Activated CD8-positive, alpha-beta memory T cell treated with anti-CD3 and anti-CD28 coated beads for 24 hours (primary cell): ENCODE data around the gene ZNF396.

Source experiments
- DNase-seq: peaks from one replicate; pipeline ENCODE4 v3.0.0-alpha.2; 2020

ZNF396 gene

DNA sequence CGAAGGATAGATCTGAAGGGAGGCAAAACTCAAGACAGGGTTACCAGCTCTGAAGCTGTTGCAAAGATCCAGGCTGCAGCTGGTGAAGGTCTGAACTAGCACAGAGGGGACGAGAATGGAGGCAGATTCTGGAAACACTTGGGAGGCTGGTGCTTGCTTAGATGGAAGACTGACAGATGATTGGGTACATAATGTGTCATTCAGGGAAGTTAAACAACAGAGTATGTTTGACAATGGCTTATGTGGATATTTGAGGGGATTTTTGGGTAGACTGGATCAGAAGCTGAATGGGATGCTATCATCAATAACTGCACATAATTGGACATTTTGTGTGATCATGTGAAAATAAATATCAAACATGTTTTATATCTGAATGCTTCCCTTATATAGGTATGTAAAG is 2.3 kb upstream of the ZNF396 start:
- no peak for DNase-seq

DNA sequence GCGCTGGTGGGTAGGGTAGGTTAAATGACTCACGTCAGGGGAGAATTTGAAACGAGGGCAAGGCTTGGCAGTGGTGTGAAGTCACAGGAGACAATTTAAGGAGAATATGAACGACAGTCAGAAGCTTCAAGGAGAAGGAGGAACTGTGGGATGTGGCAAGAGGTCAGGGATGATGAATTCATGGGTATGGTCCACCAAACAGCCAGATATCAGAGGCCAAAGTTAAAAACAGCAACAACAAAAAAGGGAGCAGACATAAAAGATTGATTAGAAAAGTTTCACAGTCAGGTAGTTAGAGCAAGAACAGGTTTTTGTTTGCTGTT is 1.4 kb upstream of the ZNF396 start:
- no peak for DNase-seq

DNA sequence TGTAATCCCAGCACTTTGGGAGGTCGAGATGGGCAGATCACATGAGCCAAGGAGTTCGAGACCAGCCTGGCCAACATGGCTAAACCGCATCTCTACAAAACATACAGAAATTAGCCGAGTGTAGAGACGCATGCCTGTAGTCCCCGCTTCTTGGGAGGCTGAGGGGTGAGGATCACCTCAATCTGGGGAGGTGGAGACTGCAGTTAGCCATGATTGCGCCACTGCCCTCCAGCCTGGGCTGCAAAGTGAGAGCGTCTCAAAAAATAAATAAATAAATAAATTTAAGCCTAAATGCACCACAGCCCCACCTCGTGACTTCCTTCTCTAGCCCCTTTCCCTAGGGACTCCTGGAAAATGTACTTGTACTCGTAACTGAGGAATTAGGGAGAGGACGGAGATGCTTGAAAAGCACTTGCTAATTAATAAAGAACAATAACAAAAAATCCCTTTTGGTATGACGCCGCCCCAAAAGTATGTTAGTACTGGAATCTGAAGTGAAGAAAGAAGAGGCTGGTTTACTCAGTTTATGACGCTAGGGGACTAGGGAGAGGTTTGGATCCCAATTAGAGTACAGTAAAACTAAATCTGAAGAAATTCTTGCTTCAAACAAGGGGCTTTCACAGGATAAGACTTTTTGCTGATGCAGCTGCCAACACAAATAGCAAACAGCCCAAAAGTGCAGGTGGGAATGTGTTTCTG is 887 bp upstream of the ZNF396 start:
- DNase-seq: no peak

DNA sequence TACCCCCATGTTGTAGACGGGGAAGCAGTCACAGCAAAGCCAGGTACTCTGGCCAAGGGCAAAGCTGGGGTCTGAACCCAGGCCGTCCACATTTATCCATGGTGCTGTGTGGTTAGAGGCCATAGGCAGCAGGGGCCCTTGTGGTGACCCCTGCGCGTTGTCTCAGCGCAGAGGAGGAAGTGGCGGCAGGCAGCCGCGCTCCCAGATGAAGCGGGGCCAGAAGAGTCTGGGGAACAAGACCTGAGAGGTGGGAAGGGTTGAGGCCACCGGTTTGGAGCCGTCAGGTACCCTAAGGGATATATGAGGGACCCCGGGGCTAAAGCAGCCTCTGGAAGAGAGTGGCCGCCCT is 770 bp downstream of the ZNF396 start:
- peak; percentile 67 for DNase-seq

DNA sequence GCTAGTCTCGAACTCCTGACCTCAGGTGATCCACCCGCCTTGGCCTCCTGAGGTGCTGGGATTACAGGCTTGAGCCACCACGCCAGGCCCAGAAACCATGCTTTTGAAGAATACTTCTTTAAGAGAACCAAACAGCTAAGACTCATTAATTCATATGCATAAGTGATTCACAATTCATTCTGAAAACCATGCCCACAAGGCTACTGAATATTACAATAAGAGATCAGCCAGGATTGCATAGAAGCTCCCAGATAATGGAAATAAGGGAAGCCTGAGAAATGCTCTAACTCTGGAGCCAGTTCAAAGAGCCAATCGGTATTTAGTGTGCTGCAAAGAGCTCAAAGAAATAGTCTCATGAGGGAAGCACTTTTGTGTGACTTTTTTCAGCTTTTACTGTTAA is 2.4 kb downstream of the ZNF396 start:
- no peak for DNase-seq

DNA sequence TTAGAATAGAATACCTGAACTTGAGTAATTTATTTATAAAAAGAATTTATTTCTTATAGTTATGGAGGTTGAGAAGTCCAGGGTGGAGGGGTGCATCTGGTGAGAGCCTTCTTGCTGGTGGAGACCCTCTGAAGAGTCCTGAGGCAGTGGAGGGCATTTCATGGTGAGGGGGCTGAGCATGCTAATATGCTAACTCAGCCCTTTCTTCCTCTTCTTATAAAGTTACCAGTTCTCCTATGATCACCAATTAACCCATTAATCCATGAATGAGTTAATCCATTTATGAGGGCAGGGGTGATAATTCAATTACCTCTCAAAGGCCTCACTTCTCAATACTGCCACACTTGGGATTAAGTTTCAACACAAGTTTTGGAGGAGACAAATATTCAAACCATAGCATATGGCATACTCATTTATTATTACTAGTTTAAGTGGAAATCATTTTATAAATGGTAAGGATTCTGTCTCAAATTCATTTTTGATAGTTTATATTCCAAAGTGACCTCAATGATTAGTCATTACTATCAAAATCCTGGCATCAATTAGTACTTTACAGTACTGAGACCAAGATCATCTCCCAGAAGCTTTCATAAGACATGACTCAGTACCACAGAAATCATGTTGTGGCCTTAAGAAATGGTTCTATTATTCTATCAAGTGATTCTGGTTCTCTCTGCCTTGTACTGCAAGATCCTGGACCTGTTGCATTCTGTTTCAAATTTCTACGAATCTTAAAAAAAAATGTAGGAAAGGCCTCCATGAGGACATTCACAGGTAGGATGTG is 5.5 kb downstream of the ZNF396 start:
- no peak for DNase-seq

DNA sequence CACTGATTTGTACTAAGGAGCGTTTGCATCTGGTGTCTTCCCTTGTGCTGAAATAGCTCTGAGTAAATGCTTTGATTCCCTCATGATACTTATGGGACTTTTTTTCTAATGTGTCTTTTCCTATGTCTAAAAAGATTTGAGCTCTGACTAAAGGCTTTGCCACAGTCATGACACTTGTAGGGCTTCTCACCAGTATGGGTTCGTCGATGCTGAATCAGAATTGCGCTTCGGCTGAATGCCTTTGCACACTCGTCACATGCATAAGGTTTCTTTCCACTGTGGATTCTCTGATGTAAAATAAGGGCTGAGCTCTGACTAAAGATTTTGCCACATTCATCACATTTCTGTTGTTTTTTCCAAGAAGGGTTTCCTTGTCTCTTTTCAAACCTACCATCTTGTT is 8.0 kb downstream of the ZNF396 start:
- DNase-seq: no peak

DNA sequence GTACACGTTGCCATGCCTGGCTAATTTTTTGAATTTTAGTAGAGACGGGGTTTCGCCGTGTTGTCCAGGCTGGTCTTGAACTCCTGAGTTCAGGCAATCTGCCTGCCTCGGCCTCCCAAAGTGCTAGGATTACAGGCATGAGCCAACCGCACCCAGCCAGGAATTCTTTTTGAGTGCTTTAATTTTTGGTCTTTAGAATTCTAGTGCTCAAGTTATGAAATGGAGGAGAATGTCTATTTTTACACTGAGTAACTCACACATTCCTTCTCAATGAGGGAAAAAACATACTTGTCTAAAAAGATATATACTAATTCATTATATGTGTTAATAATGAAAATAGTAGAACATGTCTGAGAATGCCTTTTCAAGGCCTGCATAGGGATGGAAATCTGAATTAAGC is 8.5 kb downstream of the ZNF396 start:
- no peak for DNase-seq

DNA sequence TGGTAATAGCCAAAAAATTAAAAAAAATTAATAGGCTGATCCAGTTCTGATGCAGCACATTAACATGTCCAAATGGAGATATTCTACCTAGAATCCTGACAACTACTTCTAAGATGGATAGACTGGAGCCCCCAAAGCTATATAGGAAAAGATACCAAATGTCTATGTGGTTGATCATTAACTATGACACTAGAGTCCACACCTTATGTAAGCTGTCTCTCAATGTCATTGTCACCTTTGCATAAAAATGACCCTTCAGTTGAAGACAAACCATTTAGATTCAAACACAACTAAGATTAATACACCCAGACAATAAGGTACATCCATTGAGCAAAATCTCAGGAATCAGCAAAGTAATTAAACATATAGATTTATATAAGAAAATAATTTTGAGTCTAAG is 14.6 kb downstream of the ZNF396 start:
- DNase-seq: no peak

DNA sequence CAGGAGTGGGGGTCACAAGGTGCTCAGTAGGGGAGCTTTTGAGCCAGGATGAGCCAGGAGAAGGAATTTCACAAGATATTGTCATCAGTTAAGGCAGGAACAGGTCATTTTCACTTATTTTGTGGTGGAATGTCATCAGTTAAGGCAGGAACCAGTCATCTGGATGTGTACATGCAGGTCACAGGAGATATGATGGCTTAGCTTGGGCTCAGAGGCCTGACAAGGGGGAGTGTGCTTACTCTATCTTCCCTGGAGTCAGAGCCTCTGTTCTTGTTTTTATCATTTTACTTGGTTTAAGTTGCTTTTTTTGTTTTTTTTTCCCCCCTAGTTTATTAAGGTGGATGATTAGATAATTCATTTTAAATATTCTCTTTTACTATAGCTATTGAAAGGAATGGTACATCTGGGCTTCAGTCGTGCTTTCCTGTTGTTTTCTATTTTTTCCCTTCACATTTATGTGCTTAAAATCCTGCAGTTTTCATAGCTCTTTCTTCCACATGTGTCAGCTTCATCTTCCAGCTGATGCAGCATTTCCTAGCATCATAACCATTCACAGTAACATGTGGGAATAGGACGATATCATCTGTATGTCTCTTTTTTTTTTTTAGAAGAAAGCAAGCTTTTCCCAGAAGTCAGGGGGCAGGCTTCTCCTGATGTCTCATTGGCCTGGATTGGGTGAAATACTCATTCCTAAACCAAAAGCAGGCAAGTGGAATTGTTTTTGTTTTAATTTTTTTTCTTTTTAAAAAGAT is 15.4 kb downstream of the ZNF396 start:
- no peak for DNase-seq

DNA sequence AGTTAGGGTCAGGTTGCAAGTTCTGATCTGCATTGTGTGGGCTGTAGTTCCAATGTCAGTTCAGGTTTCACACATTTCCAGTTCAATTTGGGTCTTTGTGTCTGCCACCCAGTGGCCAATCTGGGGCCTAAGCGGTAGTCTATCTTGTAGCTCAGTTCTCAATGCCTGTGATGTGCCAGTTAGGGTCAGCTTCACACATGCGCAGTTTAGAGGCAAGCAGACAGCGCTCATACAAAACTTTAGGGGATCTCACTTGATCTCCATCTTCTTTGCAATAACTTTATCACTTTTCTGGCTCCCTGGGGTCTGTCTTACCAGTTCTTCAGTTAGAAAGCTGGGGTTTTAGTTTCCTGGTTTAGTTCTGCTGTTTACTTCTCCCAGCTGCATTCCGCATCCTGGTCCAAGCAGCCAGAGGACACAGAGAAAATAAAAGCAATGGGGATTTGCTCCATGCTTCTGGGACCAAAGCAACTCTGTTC is 22.0 kb downstream of the ZNF396 start:
- DNase-seq: peak; percentile 69

DNA sequence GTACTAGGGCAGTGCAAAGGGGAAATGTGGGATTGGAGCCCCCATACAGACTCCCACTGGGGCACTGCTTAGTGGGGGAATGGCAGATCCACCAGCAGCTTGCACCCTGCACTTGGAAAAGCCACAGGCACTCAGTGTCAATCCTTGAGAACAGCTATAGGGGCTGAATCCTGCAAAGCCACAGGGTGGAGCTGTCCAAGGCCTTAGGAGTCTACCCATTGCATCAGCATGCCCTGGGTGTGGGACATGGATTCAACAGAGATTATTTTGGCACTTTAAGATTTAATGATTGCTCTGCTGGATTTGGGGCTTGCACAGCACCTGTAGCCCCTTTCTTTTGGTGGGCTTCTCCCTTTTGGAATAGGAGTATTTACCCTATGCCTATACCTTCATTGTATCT is 24.4 kb downstream of the ZNF396 start:
- no peak for DNase-seq

DNA sequence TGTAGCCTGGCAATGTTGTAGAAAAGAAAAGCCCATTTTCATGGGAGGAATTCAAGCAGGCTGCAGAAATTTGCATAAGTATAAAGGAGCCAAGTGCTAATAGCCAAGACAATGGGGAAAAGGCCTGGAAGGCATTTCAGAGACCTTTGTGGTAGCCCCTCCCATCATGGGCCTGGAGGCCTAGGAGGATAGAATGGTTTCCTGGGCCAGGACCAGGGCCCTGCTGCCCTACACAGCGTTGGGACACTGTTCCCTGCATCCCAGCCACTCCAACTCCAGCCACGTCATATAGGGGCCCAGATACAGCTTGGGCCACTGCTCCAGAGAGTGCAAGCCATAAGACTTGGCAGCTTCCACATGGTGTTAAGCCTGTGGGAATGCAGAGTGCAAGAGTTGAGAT is 24.9 kb downstream of the ZNF396 start:
- no peak for DNase-seq

DNA sequence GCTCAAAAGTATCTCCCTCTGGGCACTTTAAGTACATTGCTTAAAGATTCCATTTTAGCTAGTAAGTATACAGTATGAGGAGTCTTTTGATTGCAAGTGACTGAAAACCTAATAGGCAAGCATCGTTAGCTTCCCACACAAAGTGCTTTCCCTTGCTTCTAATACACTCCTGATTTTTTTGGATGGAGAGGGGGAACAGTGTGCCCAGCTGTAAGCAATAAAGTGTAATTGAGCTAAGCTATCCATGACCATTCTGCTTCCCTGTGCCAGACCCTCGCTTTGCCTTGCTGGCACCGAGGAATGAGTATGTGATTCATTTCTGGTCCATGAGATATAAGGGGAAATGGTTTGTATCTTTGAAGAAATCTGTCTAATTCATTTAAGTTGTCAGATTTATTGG is 29.1 kb downstream of the ZNF396 start:
- DNase-seq: no peak

DNA sequence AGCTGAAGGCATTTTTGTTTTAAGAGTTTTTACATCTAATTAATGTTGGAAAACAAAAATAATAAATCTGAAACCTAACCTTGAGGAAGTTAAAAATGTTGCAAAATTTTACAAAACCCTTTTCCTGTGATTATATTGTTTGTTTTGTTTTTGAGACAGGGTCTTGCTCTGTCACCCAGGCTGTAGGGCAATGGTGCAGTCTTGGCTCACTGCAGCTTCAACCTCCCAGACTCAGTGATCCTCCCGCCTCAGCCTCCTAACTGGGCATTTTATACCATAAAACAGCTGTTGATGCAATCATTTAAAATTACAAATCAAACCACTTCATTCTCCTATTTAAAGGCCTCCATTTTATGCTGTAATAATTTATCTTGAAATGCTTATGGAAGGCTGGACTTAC is 31.2 kb downstream of the ZNF396 start:
- DNase-seq: no peak

DNA sequence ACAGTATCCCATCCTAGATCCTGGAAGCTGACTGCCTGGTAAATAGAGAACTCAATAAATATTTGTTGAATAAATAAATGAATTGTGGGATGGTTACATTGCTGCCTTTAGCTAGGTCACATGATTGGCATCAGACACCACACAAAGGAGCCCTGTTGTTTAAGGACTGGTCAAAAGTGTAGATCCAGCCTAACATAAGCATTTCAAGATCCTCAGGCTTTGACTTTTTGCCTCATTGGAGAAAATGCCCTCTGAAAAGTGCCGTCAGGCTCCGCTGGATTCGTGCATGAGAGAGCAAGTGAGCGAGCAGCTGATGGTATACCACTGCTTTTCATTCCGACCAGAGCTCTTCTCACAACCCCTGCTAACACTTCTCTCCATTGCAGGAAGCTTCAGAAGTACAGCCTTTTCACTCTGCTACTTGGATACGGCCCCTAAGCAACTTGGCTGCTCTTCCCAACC is 31.6 kb downstream of the ZNF396 start:
- DNase-seq: no peak

DNA sequence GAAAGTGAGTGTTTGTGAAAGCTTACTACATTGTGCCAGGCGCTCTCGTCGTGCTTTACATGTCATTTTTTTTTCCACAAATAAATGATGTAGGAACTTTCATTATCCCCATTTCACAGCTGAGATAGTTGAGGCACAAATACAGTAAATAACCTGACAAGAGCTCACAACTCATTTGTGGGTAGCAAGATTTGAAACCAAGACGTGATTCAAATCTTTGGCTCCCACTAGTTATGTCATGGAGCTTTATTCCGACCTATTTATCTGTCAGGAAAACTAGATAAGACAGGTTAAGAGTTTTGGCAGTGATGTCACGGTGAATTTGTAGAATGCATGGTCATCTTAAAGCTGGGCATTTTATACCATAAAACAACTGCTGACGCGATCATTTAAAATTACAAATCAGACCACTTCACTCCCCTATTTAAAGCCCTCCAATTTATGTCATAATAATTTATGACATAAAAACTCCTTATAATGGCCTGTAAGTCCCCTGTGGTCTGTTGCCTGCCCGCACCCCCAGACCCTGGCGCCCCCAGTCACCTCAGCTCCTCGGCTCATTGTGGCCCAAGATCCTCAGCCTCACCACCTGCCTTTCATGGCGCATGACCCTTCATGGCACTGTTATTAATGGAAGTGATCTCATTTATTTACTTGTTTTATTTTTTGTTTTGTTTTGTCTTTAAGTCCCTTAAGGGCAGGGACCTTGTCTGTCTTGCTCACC is 32.2 kb downstream of the ZNF396 start:
- no peak for DNase-seq

DNA sequence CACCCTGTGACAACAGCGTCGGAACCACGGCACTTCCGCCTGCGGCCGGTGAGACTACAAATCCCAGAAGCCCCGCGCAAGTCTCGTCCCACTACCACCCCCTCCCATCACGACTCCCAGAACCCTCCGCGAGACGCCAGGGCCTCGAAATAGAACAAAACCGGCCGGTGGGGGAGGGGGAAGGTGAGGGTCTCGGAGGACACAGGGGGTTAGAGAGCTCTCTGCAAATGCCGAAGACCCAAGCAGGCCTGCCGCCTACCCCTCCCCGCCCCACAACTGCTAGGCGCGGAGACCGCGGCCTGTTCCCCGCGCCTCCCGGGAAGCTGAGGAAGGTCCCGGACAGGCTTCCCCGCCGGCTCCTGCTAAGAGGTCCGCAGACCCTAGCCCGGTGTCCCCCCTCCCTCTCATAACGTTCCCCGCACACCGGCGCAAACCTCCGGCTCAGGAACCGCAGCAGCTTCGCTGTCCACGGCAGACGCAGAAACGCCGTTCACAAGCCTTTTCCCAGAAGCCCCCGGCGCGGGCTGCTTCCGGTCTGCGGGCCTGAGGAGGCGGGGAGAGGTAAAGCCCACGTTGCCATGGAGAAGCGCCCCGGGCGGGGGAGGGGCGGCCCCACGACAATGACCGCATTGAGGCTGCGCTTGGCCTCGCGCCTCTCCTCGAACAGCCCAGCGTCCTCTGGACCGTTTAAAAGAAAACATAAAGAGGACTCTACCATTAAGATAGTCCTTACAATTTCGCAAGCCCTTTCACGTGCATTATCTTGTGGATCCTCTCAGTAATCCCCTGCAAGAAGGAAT is 33.0 kb downstream of the ZNF396 start, which contains the start of gene ZNF24:
ZNF24 (minus strand) TSS at position 485 of the 800 bp plus-strand sequence. CDS start 3,770 bp downstream, outside the sequence.
- DNase-seq: peak; percentile 97

DNA sequence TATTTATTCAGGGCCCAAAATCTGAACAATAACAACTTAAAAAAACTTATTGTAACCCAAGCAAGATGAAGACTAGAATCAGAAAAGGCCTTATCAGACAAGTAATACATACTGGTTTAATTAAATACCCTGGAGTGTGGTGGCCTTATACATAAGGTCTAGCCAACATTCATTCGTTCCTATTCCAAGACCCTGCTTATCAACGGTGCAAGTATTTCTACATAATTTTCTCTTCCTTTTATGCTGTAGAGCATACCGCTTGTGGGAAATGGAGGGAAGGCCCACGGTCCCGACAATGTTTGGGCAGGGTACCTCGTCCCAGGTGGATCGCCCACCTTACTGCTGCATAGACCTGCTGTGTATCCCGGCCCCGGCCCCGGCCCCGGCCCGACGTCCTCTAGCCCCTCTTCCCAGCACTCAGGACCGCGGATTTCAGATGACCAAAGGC is 33.6 kb downstream of the ZNF396 start:
- DNase-seq: no peak

DNA sequence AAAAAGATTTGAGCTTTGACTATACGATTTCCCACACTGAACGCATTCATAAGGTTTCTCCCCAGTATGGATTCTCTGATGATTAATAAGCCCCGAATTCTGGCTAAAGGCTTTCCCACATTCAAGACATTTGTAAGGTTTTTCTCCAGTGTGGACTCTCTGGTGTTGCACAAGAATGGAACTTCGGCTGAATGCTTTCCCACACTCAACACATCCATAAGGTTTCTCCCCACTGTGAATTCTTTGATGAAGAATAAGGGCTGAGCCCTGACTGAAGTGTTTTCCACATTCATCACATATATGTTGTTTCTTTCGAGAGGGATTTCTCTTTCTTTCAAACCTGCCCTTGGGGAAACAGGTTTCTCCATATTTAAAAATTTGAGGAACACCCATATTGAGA is 39.9 kb downstream of the ZNF396 start:
- DNase-seq: no peak

DNA sequence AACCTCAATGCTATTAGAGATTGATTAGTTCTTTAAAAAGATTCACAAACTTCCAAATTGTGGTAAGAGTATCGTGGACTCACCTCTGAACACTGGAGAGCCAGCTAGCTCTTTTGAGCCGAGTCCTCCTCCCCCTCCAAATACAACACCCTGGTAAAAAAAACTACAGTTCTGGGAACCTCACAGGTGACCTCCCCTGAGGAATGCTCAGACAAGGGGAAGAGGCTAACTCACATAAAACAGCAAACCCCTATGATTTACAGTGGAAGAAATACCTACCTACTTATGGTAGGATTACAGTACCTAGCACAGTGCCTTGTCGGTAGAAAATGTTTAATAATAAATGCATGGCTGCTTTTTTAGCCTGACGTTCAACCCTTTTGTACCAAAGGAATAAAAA is 41.3 kb downstream of the ZNF396 start:
- DNase-seq: no peak

DNA sequence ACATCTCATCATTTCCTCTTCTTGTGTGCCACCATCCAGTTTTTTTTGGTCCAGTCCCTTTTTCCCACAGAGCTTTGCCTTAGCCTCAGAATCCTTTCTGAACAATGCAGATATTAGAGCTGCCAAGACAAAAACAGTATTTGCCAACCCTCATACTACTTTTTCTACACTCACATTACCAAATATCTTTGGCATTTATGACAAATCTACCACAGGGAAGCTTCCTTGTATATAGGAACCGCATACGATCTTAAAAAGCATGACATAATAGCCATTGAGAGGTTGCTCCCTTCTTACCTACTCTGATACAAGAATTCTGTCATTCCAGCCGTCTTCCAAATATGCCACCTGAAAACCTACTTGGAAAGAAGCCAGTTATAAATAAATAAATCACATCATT is 42.3 kb downstream of the ZNF396 start:
- DNase-seq: no peak
